ENCODE results near the gene SYNGAP1. TPM values are rescaled to one million over a fixed set of nuclear protein-coding genes. Genes with fewer than 3 reads are reported as not detected.
A peak's percentile ranks its signal among the peaks of the same experiment; 100 is the strongest.

SYNGAP1 gene
- total RNA-seq, 3 donors from 2014 or later, result 6.1 to 12.5 (median 10.7) TPM

GRCh38 chr6:33428224-33428965 lies 8.5 kb downstream of the SYNGAP1 start:
- intact Hi-C loops (cut with DNase I; ENCODE audit: low total_unique reads), result no loop called here
- Histone ChIP-seq H3K27ac (peak overlapping the region; percentile 95 to 97), H3K4me1 (peaks cover 4 to 11% of the 10 kb centered on the region in 2 donors), H3K27me3 (no peaks in the 10 kb centered on the region), H3K36me3 (no peaks in the 10 kb centered on the region), H3K4me3 (peak overlapping the region; percentile 48 to 83 (median 64)), H3K9me3 (no peaks in the 10 kb centered on the region)
- no peak for DNase-seq (ENCODE audit: low spot score in 2 of 2)
- TF ChIP-seq POLR2AphosphoS5 (IDR thresholded peaks at IDR 0.05), result no peak
- TF ChIP-seq, protein P1, sequence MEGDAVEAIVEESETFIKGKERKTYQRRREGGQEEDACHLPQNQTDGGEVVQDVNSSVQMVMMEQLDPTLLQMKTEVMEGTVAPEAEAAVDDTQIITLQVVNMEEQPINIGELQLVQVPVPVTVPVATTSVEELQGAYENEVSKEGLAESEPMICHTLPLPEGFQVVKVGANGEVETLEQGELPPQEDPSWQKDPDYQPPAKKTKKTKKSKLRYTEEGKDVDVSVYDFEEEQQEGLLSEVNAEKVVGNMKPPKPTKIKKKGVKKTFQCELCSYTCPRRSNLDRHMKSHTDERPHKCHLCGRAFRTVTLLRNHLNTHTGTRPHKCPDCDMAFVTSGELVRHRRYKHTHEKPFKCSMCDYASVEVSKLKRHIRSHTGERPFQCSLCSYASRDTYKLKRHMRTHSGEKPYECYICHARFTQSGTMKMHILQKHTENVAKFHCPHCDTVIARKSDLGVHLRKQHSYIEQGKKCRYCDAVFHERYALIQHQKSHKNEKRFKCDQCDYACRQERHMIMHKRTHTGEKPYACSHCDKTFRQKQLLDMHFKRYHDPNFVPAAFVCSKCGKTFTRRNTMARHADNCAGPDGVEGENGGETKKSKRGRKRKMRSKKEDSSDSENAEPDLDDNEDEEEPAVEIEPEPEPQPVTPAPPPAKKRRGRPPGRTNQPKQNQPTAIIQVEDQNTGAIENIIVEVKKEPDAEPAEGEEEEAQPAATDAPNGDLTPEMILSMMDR (IDR thresholded peaks at IDR 0.05), result peak; percentile 30 to 74 (median 42)

DNA sequence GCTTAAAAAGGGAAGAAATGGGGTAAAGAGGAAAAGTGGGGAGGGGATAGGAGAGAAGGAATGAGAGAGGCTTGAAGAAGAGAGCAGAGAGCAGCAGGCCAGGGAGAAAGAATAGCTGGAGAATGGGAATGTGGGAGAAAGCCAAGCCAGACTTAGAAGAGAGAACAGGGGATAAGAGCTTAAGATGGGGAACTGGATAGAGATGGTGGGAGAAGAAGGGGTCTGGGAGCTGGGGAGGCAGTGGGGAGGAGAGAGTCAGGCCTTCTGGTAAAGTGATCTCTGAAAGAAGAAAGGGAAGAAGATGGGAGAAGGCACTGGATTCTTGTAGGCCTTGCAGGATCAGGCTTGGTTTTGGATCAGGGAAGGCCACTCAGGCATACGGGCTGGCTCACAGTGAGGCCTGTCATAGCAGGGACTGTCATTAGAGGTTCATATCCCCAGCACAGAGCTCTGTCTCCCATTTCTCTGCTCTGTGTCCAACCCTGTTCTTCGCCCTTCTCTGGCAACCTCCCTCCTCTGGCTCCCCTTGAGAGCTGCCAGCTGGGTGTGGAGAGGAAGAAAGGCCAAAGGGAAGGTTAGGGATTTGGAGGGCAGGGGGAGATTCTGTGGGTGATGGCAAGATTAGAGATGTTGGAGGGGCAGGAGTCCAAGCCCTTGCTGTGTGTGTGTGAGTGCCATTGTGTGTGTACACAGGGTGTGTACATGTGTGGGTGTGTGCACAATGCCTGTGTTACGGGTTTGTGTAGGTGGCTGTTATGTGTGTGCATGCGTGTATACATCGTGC lies 9.3 kb downstream of the SYNGAP1 start:
- Histone ChIP-seq H3K36me3 (no peaks in the 10 kb centered on the region), H3K4me1 (peaks cover 4 to 11% of the 10 kb centered on the region in 2 donors), H3K27ac (peak overlapping the region; percentile 95 to 97), H3K4me3 (peak overlapping the region in 1 of 3 donors; percentile 83), H3K27me3 (no peaks in the 10 kb centered on the region), H3K9me3 (no peaks in the 10 kb centered on the region)
- intact Hi-C loops (cut with DNase I; ENCODE audit: low total_unique reads), result no loop called here
- no peak for TF ChIP-seq POLR2AphosphoS5 (IDR thresholded peaks at IDR 0.05)
- no peak for DNase-seq (ENCODE audit: low spot score in 2 of 2)

GRCh38 chr6:33429750-33430052 lies 9.8 kb downstream of the SYNGAP1 start:
- Histone ChIP-seq H3K36me3 (no peaks in the 10 kb centered on the region), H3K27ac (no peak overlapping the region), H3K27me3 (no peaks in the 10 kb centered on the region), H3K4me3 (no peak overlapping the region), H3K9me3 (no peaks in the 10 kb centered on the region), H3K4me1 (peaks cover 4 to 11% of the 10 kb centered on the region in 2 donors)
- no peak for DNase-seq (ENCODE audit: low spot score in 2 of 2)
- intact Hi-C loops (cut with DNase I; ENCODE audit: low total_unique reads), result no loop called here
- TF ChIP-seq POLR2AphosphoS5 (IDR thresholded peaks at IDR 0.05) (no peak), POLR2A (IDR thresholded peaks at IDR 0.05) (no peak)
- TF ChIP-seq, protein P1 (IDR thresholded peaks at IDR 0.05), result no peak

DNA sequence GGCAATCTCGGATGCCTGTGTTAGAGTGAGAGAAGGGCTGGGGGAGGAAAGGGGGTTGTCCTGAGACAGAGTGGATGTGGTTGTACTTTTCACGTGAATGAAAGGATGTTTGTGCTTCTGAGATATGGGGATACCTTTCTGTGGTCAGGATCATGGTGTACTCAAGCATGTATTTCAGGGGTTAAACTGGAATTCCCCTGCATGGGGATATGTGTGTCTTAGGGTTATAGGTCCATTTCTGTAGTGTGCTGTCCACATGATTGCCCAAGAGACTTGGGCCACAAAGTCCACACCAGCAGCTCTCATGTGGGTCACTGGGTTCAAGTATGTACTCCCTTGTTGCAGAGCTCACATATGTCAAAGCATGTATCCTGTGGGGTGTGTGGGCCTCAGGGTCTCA lies 10.5 kb downstream of the SYNGAP1 start:
- DNase-seq (ENCODE audit: low spot score in 2 of 2), result no peak
- peaks cover 4 to 11% of the 10 kb centered on the region in 2 donors for H3K4me1 ChIP-seq
- H3K27me3 ChIP-seq, result no peaks in the 10 kb centered on the region
- no peak for TF ChIP-seq POLR2AphosphoS5 (IDR thresholded peaks at IDR 0.05)
- TF ChIP-seq, protein P1 (IDR thresholded peaks at IDR 0.05), result no peak
- no peak for TF ChIP-seq POLR2A (IDR thresholded peaks at IDR 0.05)
- no peaks in the 10 kb centered on the region for H3K36me3 ChIP-seq
- H3K9me3 ChIP-seq, result no peaks in the 10 kb centered on the region
- H3K4me3 ChIP-seq, result no peak overlapping the region
- intact Hi-C loops (cut with DNase I; ENCODE audit: low total_unique reads), result no loop called here
- H3K27ac ChIP-seq, result no peak overlapping the region

DNA sequence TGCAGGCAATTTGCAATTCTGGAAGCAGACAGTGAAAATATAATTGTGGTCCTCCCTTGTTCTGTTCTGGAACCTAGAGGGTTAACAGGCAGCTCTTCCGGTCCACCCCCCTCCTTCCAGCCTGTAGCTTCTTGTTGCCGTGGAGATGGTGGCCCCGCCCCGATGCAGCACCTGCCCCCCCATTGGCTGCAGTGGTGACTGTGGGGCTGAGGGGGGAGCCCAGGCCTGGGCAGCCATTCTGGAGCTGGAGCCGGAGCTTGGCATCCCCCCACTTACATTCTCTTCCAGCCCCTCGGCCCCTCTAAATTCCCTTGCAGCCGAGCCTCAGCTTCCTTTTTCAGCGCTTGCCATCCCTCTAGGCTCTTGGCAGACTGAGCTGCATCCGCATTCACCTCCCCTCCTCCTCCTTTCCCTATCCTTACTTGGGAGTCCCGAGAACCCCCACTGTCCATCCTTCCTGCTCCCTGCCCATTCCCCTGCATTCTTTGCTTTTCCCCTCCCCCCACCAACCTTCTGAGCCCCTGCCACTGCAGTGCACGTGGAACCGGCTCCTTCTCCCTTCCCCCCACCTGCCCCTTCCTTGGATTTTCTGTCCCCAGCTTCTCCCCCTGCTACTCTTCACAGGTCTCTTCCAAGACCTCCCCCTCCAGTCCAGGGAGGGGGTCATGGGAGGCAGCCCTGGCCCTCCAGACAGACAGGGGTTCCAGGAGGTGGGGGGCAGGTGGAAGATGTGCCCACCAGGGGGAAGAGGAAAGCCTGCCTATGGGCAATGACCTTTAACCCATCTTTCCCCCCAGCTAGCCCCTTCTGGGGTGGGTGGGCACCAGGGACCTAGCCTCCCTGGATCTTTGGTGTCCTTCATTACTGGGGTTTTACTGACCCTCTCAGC lies 11.4 kb downstream of the SYNGAP1 start:
- Histone ChIP-seq H3K27me3 (no peaks in the 10 kb centered on the region), H3K9me3 (no peaks in the 10 kb centered on the region), H3K27ac (no peak overlapping the region), H3K36me3 (no peaks in the 10 kb centered on the region), H3K4me3 (peak overlapping the region in 2 of 3 donors; percentile 13 to 48), H3K4me1 (peaks cover 4 to 11% of the 10 kb centered on the region in 2 donors)
- TF ChIP-seq, protein P1 (IDR thresholded peaks at IDR 0.05), result no peak
- DNase-seq (ENCODE audit: low spot score in 2 of 2), result no peak
- intact Hi-C loops (cut with DNase I; ENCODE audit: low total_unique reads), result no loop called here

All from breast epithelium (tissue), 4 donors.